Subcutaneous abdominal adipose tissue (tissue), 5 donors: Measurements from ENCODE around the gene SCOC.

Experiments used
- H3K27ac ChIP-seq: one replicate; pipeline ENCODE4 v1.7.0; 2013; ENCODE audit warnings: low read depth, mild to moderate bottlenecking, inconsistent platforms, low read length, moderate library complexity
- H3K27me3 ChIP-seq, 5 donors: one replicate each; pipeline ENCODE4 v1.7.0; 2013; ENCODE audit warnings: low read length in 5 of 5, inconsistent platforms in 1 of 5; ENCODE audit not compliant: control insufficient read depth in 5 of 5, insufficient read depth in 4 of 5
- H3K36me3 ChIP-seq, 5 donors: one replicate each; pipeline ENCODE4 v1.7.0; 2013; ENCODE audit warnings: low read length in 5 of 5; ENCODE audit not compliant: control insufficient read depth in 5 of 5, insufficient read depth in 5 of 5
- H3K4me1 ChIP-seq, 5 donors: one replicate each; pipeline ENCODE4 v1.7.0; 2013; ENCODE audit warnings: low read length in 5 of 5, mild to moderate bottlenecking in 3 of 5, moderate library complexity in 1 of 5; ENCODE audit not compliant: control insufficient read depth in 5 of 5, insufficient read depth in 5 of 5
- H3K4me3 ChIP-seq, 5 donors: one replicate each; pipeline ENCODE4 v1.7.0; 2013; ENCODE audit warnings: low read length in 5 of 5, low read depth in 1 of 5
- H3K9ac ChIP-seq, 5 donors: one replicate each; pipeline ENCODE4 v1.7.0; 2013; ENCODE audit warnings: low read length in 5 of 5, mild to moderate bottlenecking in 4 of 5, moderate library complexity in 3 of 5
- H3K9me3 ChIP-seq, 5 donors: one replicate each; pipeline ENCODE4 v1.7.0; 2013; ENCODE audit warnings: low read length in 5 of 5; ENCODE audit not compliant: control insufficient read depth in 5 of 5
- donor health status: healthy.
- donor health status: healthy.
- donor health status: healthy.
- donor health status: healthy.
- donor health status: healthy.

Gene SCOC

GRCh38 chr4:140359562-140360427 lies 13.7 kb upstream of the SCOC start:
- Histone ChIP-seq H3K9me3 (no peaks in the 10 kb centered on the region), H3K4me1 (no peaks in the 10 kb centered on the region), H3K27me3 (peaks cover 0 to 6% (median 0%) of the 10 kb centered on the region in 5 donors), H3K36me3 (no peaks in the 10 kb centered on the region), H3K9ac (no peak overlapping the region), H3K27ac (no peak overlapping the region), H3K4me3 (no peak overlapping the region)

GRCh38 chr4:140361099-140361498 lies 12.3 kb upstream of the SCOC start:
- Histone ChIP-seq H3K27ac (no peak overlapping the region), H3K9me3 (no peaks in the 10 kb centered on the region), H3K36me3 (no peaks in the 10 kb centered on the region), H3K4me1 (no peaks in the 10 kb centered on the region), H3K9ac (no peak overlapping the region), H3K27me3 (peaks cover 0 to 6% (median 0%) of the 10 kb centered on the region in 5 donors), H3K4me3 (no peak overlapping the region)

GRCh38 chr4:140363051-140363450 lies 10.4 kb upstream of the SCOC start:
- Histone ChIP-seq H3K4me1 (no peaks in the 10 kb centered on the region), H3K27me3 (peaks cover 0 to 3% (median 0%) of the 10 kb centered on the region in 5 donors), H3K4me3 (no peak overlapping the region), H3K36me3 (no peaks in the 10 kb centered on the region), H3K9ac (no peak overlapping the region), H3K27ac (no peak overlapping the region), H3K9me3 (no peaks in the 10 kb centered on the region)

GRCh38 chr4:140363558-140363957 lies 9.9 kb upstream of the SCOC start:
- no peak overlapping the region for H3K9ac ChIP-seq
- no peaks in the 10 kb centered on the region for H3K9me3 ChIP-seq
- H3K27me3 ChIP-seq, result no peaks in the 10 kb centered on the region
- H3K4me3 ChIP-seq, result no peak overlapping the region
- no peak overlapping the region for H3K27ac ChIP-seq
- no peaks in the 10 kb centered on the region for H3K36me3 ChIP-seq
- H3K4me1 ChIP-seq, result no peaks in the 10 kb centered on the region

- peaks cover 2 to 5% (median 4%) of the 10 kb centered on the region in 5 donors for H3K4me1 ChIP-seq
- no peaks in the 10 kb centered on the region for H3K9me3 ChIP-seq
- no peak overlapping the region for H3K4me3 ChIP-seq
- no peak overlapping the region for H3K27ac ChIP-seq
- H3K36me3 ChIP-seq, result no peaks in the 10 kb centered on the region
- H3K27me3 ChIP-seq, result no peaks in the 10 kb centered on the region
- no peak overlapping the region for H3K9ac ChIP-seq
These were observed 5.7 kb upstream of the SCOC start for GRCh38 chr4:140367738-140368137.

- no peaks in the 10 kb centered on the region for H3K36me3 ChIP-seq
- no peak overlapping the region for H3K9ac ChIP-seq
- H3K27me3 ChIP-seq, result no peaks in the 10 kb centered on the region
- H3K4me1 ChIP-seq, result peaks cover 5 to 8% (median 7%) of the 10 kb centered on the region in 5 donors
- H3K9me3 ChIP-seq, result no peaks in the 10 kb centered on the region
- no peak overlapping the region for H3K27ac ChIP-seq
- H3K4me3 ChIP-seq, result no peak overlapping the region
These were observed 4.8 kb upstream of the SCOC start for GRCh38 chr4:140368686-140369085.

GRCh38 chr4:140372751-140373327 lies 607 bp upstream of the SCOC start:
- Histone ChIP-seq H3K27ac (peak overlapping the region; percentile 82), H3K9ac (peak overlapping the region; percentile 59 to 90 (median 69)), H3K4me1 (peaks cover 9 to 23% (median 19%) of the 10 kb centered on the region in 5 donors), H3K36me3 (no peaks in the 10 kb centered on the region), H3K27me3 (no peaks in the 10 kb centered on the region), H3K9me3 (no peaks in the 10 kb centered on the region), H3K4me3 (peak overlapping the region; percentile 72 to 95 (median 88))

- no peaks in the 10 kb centered on the region for H3K9me3 ChIP-seq
- peaks cover 0 to under 1% (median 0%) of the 10 kb centered on the region in 5 donors for H3K36me3 ChIP-seq
- peaks cover 9 to 23% (median 19%) of the 10 kb centered on the region in 5 donors for H3K4me1 ChIP-seq
- no peaks in the 10 kb centered on the region for H3K27me3 ChIP-seq
- H3K27ac ChIP-seq, result peak overlapping the region; percentile 78
- peak overlapping the region; percentile 78 to 95 (median 88) for H3K4me3 ChIP-seq
- peak overlapping the region; percentile 84 to 89 (median 87) for H3K9ac ChIP-seq
These were observed 658 bp downstream of the SCOC start for GRCh38 chr4:140374130-140374477.

GRCh38 chr4:140382732-140383131 lies 9.3 kb downstream of the SCOC start:
- Histone ChIP-seq H3K4me3 (no peak overlapping the region), H3K27ac (no peak overlapping the region), H3K4me1 (no peaks in the 10 kb centered on the region), H3K27me3 (no peaks in the 10 kb centered on the region), H3K36me3 (peaks cover 0 to 17% (median 12%) of the 10 kb centered on the region in 5 donors), H3K9me3 (no peaks in the 10 kb centered on the region), H3K9ac (no peak overlapping the region)

- no peaks in the 10 kb centered on the region for H3K27me3 ChIP-seq
- H3K9me3 ChIP-seq, result no peaks in the 10 kb centered on the region
- no peaks in the 10 kb centered on the region for H3K4me1 ChIP-seq
- no peak overlapping the region for H3K27ac ChIP-seq
- no peak overlapping the region for H3K4me3 ChIP-seq
- no peak overlapping the region for H3K9ac ChIP-seq
- peaks cover 0 to 4% (median 0%) of the 10 kb centered on the region in 5 donors for H3K36me3 ChIP-seq
These were observed 14.6 kb downstream of the SCOC start for GRCh38 chr4:140388015-140388414.
